ENCODE results near the gene PCDHB9. TPM values are rescaled to one million over a fixed set of nuclear protein-coding genes. Genes with fewer than 3 reads are reported as not detected.

Gene PCDHB9
- total and polyA plus RNA-seq, 2 of the 4 experiments (the other 2 are of a cell fraction): 0.10 to 0.18 TPM

- peaks cover 45% of the 10 kb centered on the region for H3K9me3 ChIP-seq (ENCODE audit: control insufficient read depth, insufficient read depth, low read length)
- CTCF ChIA-PET: no interaction called here
- dilution Hi-C loops (cut with HindIII; ENCODE audit: low sequenced_read_pairs, unreplicated experiment): no loop called here
These were observed 49.8 kb downstream of the PCDHB9 start for GRCh38 chr5:141236516-141237313.

More at GRCh38 chr5:141236516-141237313, 49.8 kb downstream of the PCDHB9 start:
- Histone ChIP-seq H3K56ac (ENCODE audit: extremely low read depth, insufficient read depth, low read length) (no peak overlapping the region), H3K4me2 (ENCODE audit: low read depth, low read length) (no peak overlapping the region), H3K4ac (ENCODE audit: low read depth, low read length) (no peak overlapping the region), H3K9ac (ENCODE audit: low read depth, low read length) (no peak overlapping the region), H2AFZ (replicated peaks; ENCODE audit: low read length, poor library complexity) (no peak overlapping the region), H4K5ac (ENCODE audit: low read depth, low read length) (no peak overlapping the region), H4K91ac (ENCODE audit: insufficient read depth, low read depth, low read length) (no peak overlapping the region), H3K27me3 (ENCODE audit: control insufficient read depth, insufficient read depth, low read length) (no peaks in the 10 kb centered on the region), H3K14ac (replicated peaks; ENCODE audit: low read depth, low read length) (no peak overlapping the region), H4K20me1 (ENCODE audit: insufficient read depth, low read length) (no peaks in the 10 kb centered on the region), H2AK5ac (ENCODE audit: low read depth, low read length) (no peak overlapping the region), H4K8ac (ENCODE audit: low read depth in 2 of 2, low read length in 2 of 2) (no peak overlapping the region), H2AK9ac (replicated peaks; ENCODE audit: low read depth, low read length, poor library complexity) (no peak overlapping the region), H3K18ac (ENCODE audit: low read depth, low read length) (no peak overlapping the region), H3K27ac (ENCODE audit: insufficient read depth, low read length) (no peak overlapping the region), H3K79me1 (ENCODE audit: low read depth in 1 of 2, low read length in 2 of 2) (no peaks in the 10 kb centered on the region), H2BK20ac (ENCODE audit: low read depth, low read length) (no peak overlapping the region), H3K4me3 (ENCODE audit: insufficient read depth, low read depth, low read length) (no peak overlapping the region), H3K23ac (ENCODE audit: low read depth, low read length) (no peak overlapping the region), H3K36me3 (ENCODE audit: control insufficient read depth, insufficient read depth, low read length) (no peaks in the 10 kb centered on the region), H2BK5ac (ENCODE audit: low read depth, low read length, poor library complexity, severe bottlenecking) (no peak overlapping the region), H2BK15ac (ENCODE audit: low read depth, low read length) (no peak overlapping the region), H2BK120ac (ENCODE audit: low read depth, low read length) (no peak overlapping the region), H3K9me1 (ENCODE audit: insufficient read depth, low read length) (no peaks in the 10 kb centered on the region), H3K4me1 (ENCODE audit: control insufficient read depth, insufficient read depth, low read length) (no peaks in the 10 kb centered on the region)
- intact Hi-C loops (cut with micrococcal nuclease): no loop called here
- TF ChIP-seq MXI1 (IDR thresholded peaks at IDR 0.05; ENCODE audit: borderline replicate concordance, low read depth, low read length) (no peak), ELK1 (IDR thresholded peaks at IDR 0.05; ENCODE audit: borderline replicate concordance, low read depth, low read length) (no peak), NFE2L2 (IDR thresholded peaks at IDR 0.05; ENCODE audit: low read depth, low read length) (peak; percentile 80), SMC3 (IDR thresholded peaks at IDR 0.05; ENCODE audit: low read depth, low read length) (no peak), RCOR1 (IDR thresholded peaks at IDR 0.05; ENCODE audit: insufficient replicate concordance, low read length) (no peak)
- 28% methylated on average over 5 of the region's 32 CpGs; no CpG with 5 or more reads in 1 of the 2 experiments for WGBS, 2 experiments (ENCODE audit: extremely low coverage in 2 of 2, insufficient read length in 1 of 2)
- DNase-seq: no peak
- BruUV-seq (replicated peaks): no TSS peak
- POLR2A ChIA-PET (ENCODE audit: unreplicated experiment): no interaction called here
- ATAC-seq (ENCODE audit: low read depth): no peak
- in situ Hi-C loops (cut with MboI; ENCODE audit: low sequenced_read_pairs): loop anchor here (10.0 kb wide), 1 partner anchor 328 kb away; no protein-coding TSS in a partner anchor

Other genes starting within 250 kb of the PCDHB9 start
Only the 30 nearest of the 37 such genes appear.
- not detected in 2 replicates for gene PCDHB1, start 135.8 kb upstream of the PCDHB9 start, total RNA-seq (2012; rRNA removed)
- not detected in 2 replicates for gene PCDHB1, start 135.8 kb upstream of the PCDHB9 start, polyA plus RNA-seq (2012; rRNA removed)
- 0.36 and 0.56 TPM in 2 replicates for gene PCDHB2, start 92.5 kb upstream of the PCDHB9 start, total RNA-seq (2012; rRNA removed)
- 0.46 and 0.65 TPM in 2 replicates for gene PCDHB2, start 92.5 kb upstream of the PCDHB9 start, polyA plus RNA-seq (2012; rRNA removed)
- gene PCDHB3, start 86.7 kb upstream of the PCDHB9 start, total RNA-seq (2012; rRNA removed): under 0.01 and 0.18 TPM in 2 replicates
- 0.10 and 0.12 TPM in 2 replicates for gene PCDHB3, start 86.7 kb upstream of the PCDHB9 start, polyA plus RNA-seq (2012; rRNA removed)
- under 0.01 TPM in 1 of 2 replicates, not detected in the other for gene PCDHB4, start 65.3 kb upstream of the PCDHB9 start, total RNA-seq (2012; rRNA removed)
- gene PCDHB4, start 65.3 kb upstream of the PCDHB9 start, polyA plus RNA-seq (2012; rRNA removed): 0.03 and 0.06 TPM in 2 replicates
- gene PCDHB5, start 52.0 kb upstream of the PCDHB9 start, total RNA-seq (2012; rRNA removed): 0.18 and 0.28 TPM in 2 replicates
- gene PCDHB5, start 52.0 kb upstream of the PCDHB9 start, polyA plus RNA-seq (2012; rRNA removed): 0.32 TPM in 2 replicates
- under 0.01 TPM in 1 of 2 replicates, not detected in the other for gene PCDHB6, start 37.1 kb upstream of the PCDHB9 start, total RNA-seq (2012; rRNA removed)
- gene PCDHB6, start 37.1 kb upstream of the PCDHB9 start, polyA plus RNA-seq (2012; rRNA removed): 0.07 and 0.11 TPM in 2 replicates
- gene PCDHB7, start 14.5 kb upstream of the PCDHB9 start, total RNA-seq (2012; rRNA removed): 0.18 and 0.28 TPM in 2 replicates
- 0.27 and 0.38 TPM in 2 replicates for gene PCDHB7, start 14.5 kb upstream of the PCDHB9 start, polyA plus RNA-seq (2012; rRNA removed)
- 0.18 and 0.28 TPM in 2 replicates for gene PCDHB8, start 9.4 kb upstream of the PCDHB9 start, total RNA-seq (2012; rRNA removed)
- 0.03 and 0.07 TPM in 2 replicates for gene PCDHB8, start 9.4 kb upstream of the PCDHB9 start, polyA plus RNA-seq (2012; rRNA removed)
- gene PCDHB16, start 4.8 kb upstream of the PCDHB9 start, total RNA-seq (2012; rRNA removed): 0.18 and 0.56 TPM in 2 replicates
- 0.36 and 0.93 TPM in 2 replicates for gene PCDHB16, start 4.8 kb upstream of the PCDHB9 start, polyA plus RNA-seq (2012; rRNA removed)
- gene PCDHB10, start 5.2 kb downstream of the PCDHB9 start, total RNA-seq (2012; rRNA removed): under 0.01 and 0.18 TPM in 2 replicates
- gene PCDHB10, start 5.2 kb downstream of the PCDHB9 start, polyA plus RNA-seq (2012; rRNA removed): 0.19 and 0.22 TPM in 2 replicates
- under 0.01 TPM in 2 replicates for gene PCDHB11, start 12.5 kb downstream of the PCDHB9 start, total RNA-seq (2012; rRNA removed)
- 0.05 TPM in 1 of 2 replicates, not detected in the other for gene PCDHB11, start 12.5 kb downstream of the PCDHB9 start, polyA plus RNA-seq (2012; rRNA removed)
- gene PCDHB12, start 21.6 kb downstream of the PCDHB9 start, total RNA-seq (2012; rRNA removed): under 0.01 and 0.18 TPM in 2 replicates
- 0.09 and 0.13 TPM in 2 replicates for gene PCDHB12, start 21.6 kb downstream of the PCDHB9 start, polyA plus RNA-seq (2012; rRNA removed)
- gene PCDHB13, start 26.8 kb downstream of the PCDHB9 start, total RNA-seq (2012; rRNA removed): 0.18 and 0.28 TPM in 2 replicates
- 0.26 and 0.27 TPM in 2 replicates for gene PCDHB13, start 26.8 kb downstream of the PCDHB9 start, polyA plus RNA-seq (2012; rRNA removed)
- gene PCDHB14, start 36.2 kb downstream of the PCDHB9 start, total RNA-seq (2012; rRNA removed): 0.18 and 0.28 TPM in 2 replicates
- 0.36 and 0.39 TPM in 2 replicates for gene PCDHB14, start 36.2 kb downstream of the PCDHB9 start, polyA plus RNA-seq (2012; rRNA removed)
- gene PCDHB15, start 58.2 kb downstream of the PCDHB9 start, total RNA-seq (2012; rRNA removed): 0.18 and 0.28 TPM in 2 replicates
- 0.14 and 0.17 TPM in 2 replicates for gene PCDHB15, start 58.2 kb downstream of the PCDHB9 start, polyA plus RNA-seq (2012; rRNA removed)
- gene SLC25A2, start 116.9 kb downstream of the PCDHB9 start, total RNA-seq (2012; rRNA removed): 0.28 TPM in 1 of 2 replicates, not detected in the other
- gene SLC25A2, start 116.9 kb downstream of the PCDHB9 start, polyA plus RNA-seq (2012; rRNA removed): not detected in 2 replicates
- gene TAF7, start 133.6 kb downstream of the PCDHB9 start, total RNA-seq (2012; rRNA removed): 51.8 and 100 TPM in 2 replicates
- 38.4 and 45.7 TPM in 2 replicates for gene TAF7, start 133.6 kb downstream of the PCDHB9 start, polyA plus RNA-seq (2012; rRNA removed)
- 0.83 and 0.90 TPM in 2 replicates for gene PCDHGA1, start 143.4 kb downstream of the PCDHB9 start, total RNA-seq (2012; rRNA removed)
- 0.86 and 0.92 TPM in 2 replicates for gene PCDHGA1, start 143.4 kb downstream of the PCDHB9 start, polyA plus RNA-seq (2012; rRNA removed)
- gene PCDHGA2, start 151.6 kb downstream of the PCDHB9 start, total RNA-seq (2012; rRNA removed): 3.3 and 3.4 TPM in 2 replicates
- 3.6 and 4.0 TPM in 2 replicates for gene PCDHGA2, start 151.6 kb downstream of the PCDHB9 start, polyA plus RNA-seq (2012; rRNA removed)
- 1.4 and 1.7 TPM in 2 replicates for gene PCDHGA3, start 156.7 kb downstream of the PCDHB9 start, total RNA-seq (2012; rRNA removed)
- gene PCDHGA3, start 156.7 kb downstream of the PCDHB9 start, polyA plus RNA-seq (2012; rRNA removed): 1.6 and 1.8 TPM in 2 replicates
- 3.3 and 3.6 TPM in 2 replicates for gene PCDHGB1, start 162.9 kb downstream of the PCDHB9 start, total RNA-seq (2012; rRNA removed)
- gene PCDHGB1, start 162.9 kb downstream of the PCDHB9 start, polyA plus RNA-seq (2012; rRNA removed): 1.9 TPM in 2 replicates
- 5.0 and 5.4 TPM in 2 replicates for gene PCDHGA4, start 167.9 kb downstream of the PCDHB9 start, total RNA-seq (2012; rRNA removed)
- 3.0 and 3.5 TPM in 2 replicates for gene PCDHGA4, start 167.9 kb downstream of the PCDHB9 start, polyA plus RNA-seq (2012; rRNA removed)
- 2.8 and 3.0 TPM in 2 replicates for gene PCDHGB2, start 172.8 kb downstream of the PCDHB9 start, total RNA-seq (2012; rRNA removed)
- gene PCDHGB2, start 172.8 kb downstream of the PCDHB9 start, polyA plus RNA-seq (2012; rRNA removed): 2.4 and 2.6 TPM in 2 replicates
- gene PCDHGA5, start 177.0 kb downstream of the PCDHB9 start, total RNA-seq (2012; rRNA removed): 1.7 and 2.0 TPM in 2 replicates
- 1.3 and 1.4 TPM in 2 replicates for gene PCDHGA5, start 177.0 kb downstream of the PCDHB9 start, polyA plus RNA-seq (2012; rRNA removed)
- 5.9 and 6.7 TPM in 2 replicates for gene PCDHGB3, start 183.1 kb downstream of the PCDHB9 start, total RNA-seq (2012; rRNA removed)
- gene PCDHGB3, start 183.1 kb downstream of the PCDHB9 start, polyA plus RNA-seq (2012; rRNA removed): 3.3 and 3.4 TPM in 2 replicates
- gene PCDHGA6, start 186.7 kb downstream of the PCDHB9 start, total RNA-seq (2012; rRNA removed): 4.1 and 4.2 TPM in 2 replicates
- gene PCDHGA6, start 186.7 kb downstream of the PCDHB9 start, polyA plus RNA-seq (2012; rRNA removed): 4.7 TPM in 2 replicates
- gene PCDHGA7, start 195.6 kb downstream of the PCDHB9 start, total RNA-seq (2012; rRNA removed): 3.3 and 3.4 TPM in 2 replicates
- gene PCDHGA7, start 195.6 kb downstream of the PCDHB9 start, polyA plus RNA-seq (2012; rRNA removed): 3.1 and 3.2 TPM in 2 replicates
- 16.4 and 17.6 TPM in 2 replicates for gene PCDHGB4, start 200.5 kb downstream of the PCDHB9 start, total RNA-seq (2012; rRNA removed)
- 10.0 TPM in 2 replicates for gene PCDHGB4, start 200.5 kb downstream of the PCDHB9 start, polyA plus RNA-seq (2012; rRNA removed)
- 2.0 and 2.2 TPM in 2 replicates for gene PCDHGA8, start 205.5 kb downstream of the PCDHB9 start, total RNA-seq (2012; rRNA removed)
- gene PCDHGA8, start 205.5 kb downstream of the PCDHB9 start, polyA plus RNA-seq (2012; rRNA removed): 0.87 and 0.89 TPM in 2 replicates
- gene PCDHGB5, start 210.8 kb downstream of the PCDHB9 start, total RNA-seq (2012; rRNA removed): 17.2 and 17.5 TPM in 2 replicates
- gene PCDHGB5, start 210.8 kb downstream of the PCDHB9 start, polyA plus RNA-seq (2012; rRNA removed): 20.0 and 21.1 TPM in 2 replicates